Measurements from ENCODE around the gene SEMA3B. TPM values are rescaled to one million over a fixed set of nuclear protein-coding genes. Genes with fewer than 3 reads are reported as not detected.
A peak's percentile ranks its signal among the peaks of the same experiment; 100 is the strongest.

Gene SEMA3B
- total and polyA plus RNA-seq, 9 of the 15 experiments (the other 6 are each of a cell fraction or from before 2014, with no cell fraction given): 0.03 to 1.8 (median 0.55) TPM; not detected in 1

GRCh38 chr3:50321336-50322114 is 52.6 kb downstream of the SEMA3B start (continued):
- TF ChIP-seq ZMIZ1 (IDR thresholded peaks at IDR 0.05; ENCODE audit: low read depth in 2 of 2, low read length in 2 of 2) (0 out of 4 replicates have a peak, but pooled peaks of 1 of the 2 experiments have one; percentile 12), MAZ (CRISPR knock-in tag; conservative IDR thresholded peaks at IDR 0.05 in 1 of 2, IDR thresholded peaks at IDR 0.05 in 1 of 2) (peak; percentile 27 to 80; a peak in 3 of 4 replicates), SUPT5H (IDR thresholded peaks at IDR 0.05) (no peak), GABPB2 (CRISPR knock-in tag; conservative IDR thresholded peaks at IDR 0.05) (no peak), EHMT2 (IDR thresholded peaks at IDR 0.05) (no peak), ZFX (CRISPR knock-in tag; IDR thresholded peaks at IDR 0.05) (peak; percentile 70; the same call in 1 of the 2 replicates), ZNF274 (IDR thresholded peaks at IDR 0.05; ENCODE audit: borderline replicate concordance, low read depth, low read length) (no peak), ETV6 (IDR thresholded peaks at IDR 0.05; ENCODE audit: borderline replicate concordance in 1 of 2, low read depth in 2 of 2, low read length in 1 of 2) (no peak), ETV6 (CRISPR knock-in tag; IDR thresholded peaks at IDR 0.05; ENCODE audit: borderline replicate concordance) (no peak), PHF8 (IDR thresholded peaks at IDR 0.05; ENCODE audit: borderline replicate concordance, low read length) (peak; percentile 66; the same call in 1 of the 2 replicates), ZNF239 (CRISPR knock-in tag; IDR thresholded peaks at IDR 0.05) (no peak), ZSCAN29 (IDR thresholded peaks at IDR 0.05) (no peak), NUFIP1 (IDR thresholded peaks at IDR 0.05; ENCODE audit: partially characterized antibody) (peak; percentile 73), ZNF75A (CRISPR knock-in tag; IDR thresholded peaks at IDR 0.05) (no peak), TEAD2 (tag; IDR thresholded peaks at IDR 0.05) (no peak), ZBTB5 (IDR thresholded peaks at IDR 0.05) (no peak), ZNF707 (CRISPR knock-in tag; conservative IDR thresholded peaks at IDR 0.05) (no peak), RBBP5 (IDR thresholded peaks at IDR 0.05; ENCODE audit: borderline replicate concordance, insufficient read depth, low read length, poor library complexity, severe bottlenecking) (peak; percentile 64), EP400 (IDR thresholded peaks at IDR 0.05) (peak; percentile 73; the same call in 1 of the 2 replicates), HDAC3 (IDR thresholded peaks at IDR 0.05; ENCODE audit: borderline replicate concordance, partially characterized antibody) (no peak), JUND (IDR thresholded peaks at IDR 0.05; ENCODE audit: borderline replicate concordance, low read depth, low read length) (peak; percentile 93), JUND (tag; IDR thresholded peaks at IDR 0.05; ENCODE audit: borderline replicate concordance, low read depth, low read length) (no peak)
